ENCODE measurements around the gene MYRFL. TPM values are rescaled to one million over a fixed set of nuclear protein-coding genes. Genes with fewer than 3 reads are reported as not detected.

Gene MYRFL
- polyA plus RNA-seq, 1 of the 3 experiments (the other 2 are of a cell fraction) = not detected

DNA sequence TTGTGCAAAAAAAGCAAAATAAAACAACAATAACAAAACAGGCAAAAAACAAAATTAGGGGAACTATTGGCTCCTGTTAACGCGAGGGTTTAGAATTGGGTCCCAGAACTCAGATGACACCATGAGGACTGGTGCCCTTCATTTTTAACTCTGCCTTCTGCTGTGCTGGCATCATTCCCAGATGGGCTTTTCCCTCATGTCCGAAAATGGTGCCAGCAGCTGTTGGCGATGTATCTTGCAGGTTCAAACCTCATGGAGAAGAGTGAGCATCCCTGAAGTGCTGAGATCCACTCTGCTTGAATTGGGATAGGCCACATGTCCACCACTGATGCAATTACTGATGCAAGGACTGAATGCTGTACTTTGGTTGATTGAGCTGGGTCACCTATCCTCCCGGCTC is 61.1 kb downstream of the MYRFL start:
- no peak overlapping the region for H2AFZ ChIP-seq (ENCODE audit: low read depth)
- WGBS (ENCODE audit: low lambda C conversion rate) = 66% methylated on average over 5 of the region's 5 CpGs
- TF ChIP-seq MEF2A (IDR thresholded peaks at IDR 0.05; ENCODE audit: borderline replicate concordance, low read depth) (no peak), SMC3 (IDR thresholded peaks at IDR 0.05; ENCODE audit: low read depth, low read length) (no peak), RXRA (IDR thresholded peaks at IDR 0.05; ENCODE audit: borderline replicate concordance, low read depth) (no peak), MXI1 (IDR thresholded peaks at IDR 0.05; ENCODE audit: low read depth, low read length) (no peak), TAF1 (IDR thresholded peaks at IDR 0.05; ENCODE audit: borderline replicate concordance, low read depth, low read length) (no peak)
- TF ChIP-seq, protein P1, sequence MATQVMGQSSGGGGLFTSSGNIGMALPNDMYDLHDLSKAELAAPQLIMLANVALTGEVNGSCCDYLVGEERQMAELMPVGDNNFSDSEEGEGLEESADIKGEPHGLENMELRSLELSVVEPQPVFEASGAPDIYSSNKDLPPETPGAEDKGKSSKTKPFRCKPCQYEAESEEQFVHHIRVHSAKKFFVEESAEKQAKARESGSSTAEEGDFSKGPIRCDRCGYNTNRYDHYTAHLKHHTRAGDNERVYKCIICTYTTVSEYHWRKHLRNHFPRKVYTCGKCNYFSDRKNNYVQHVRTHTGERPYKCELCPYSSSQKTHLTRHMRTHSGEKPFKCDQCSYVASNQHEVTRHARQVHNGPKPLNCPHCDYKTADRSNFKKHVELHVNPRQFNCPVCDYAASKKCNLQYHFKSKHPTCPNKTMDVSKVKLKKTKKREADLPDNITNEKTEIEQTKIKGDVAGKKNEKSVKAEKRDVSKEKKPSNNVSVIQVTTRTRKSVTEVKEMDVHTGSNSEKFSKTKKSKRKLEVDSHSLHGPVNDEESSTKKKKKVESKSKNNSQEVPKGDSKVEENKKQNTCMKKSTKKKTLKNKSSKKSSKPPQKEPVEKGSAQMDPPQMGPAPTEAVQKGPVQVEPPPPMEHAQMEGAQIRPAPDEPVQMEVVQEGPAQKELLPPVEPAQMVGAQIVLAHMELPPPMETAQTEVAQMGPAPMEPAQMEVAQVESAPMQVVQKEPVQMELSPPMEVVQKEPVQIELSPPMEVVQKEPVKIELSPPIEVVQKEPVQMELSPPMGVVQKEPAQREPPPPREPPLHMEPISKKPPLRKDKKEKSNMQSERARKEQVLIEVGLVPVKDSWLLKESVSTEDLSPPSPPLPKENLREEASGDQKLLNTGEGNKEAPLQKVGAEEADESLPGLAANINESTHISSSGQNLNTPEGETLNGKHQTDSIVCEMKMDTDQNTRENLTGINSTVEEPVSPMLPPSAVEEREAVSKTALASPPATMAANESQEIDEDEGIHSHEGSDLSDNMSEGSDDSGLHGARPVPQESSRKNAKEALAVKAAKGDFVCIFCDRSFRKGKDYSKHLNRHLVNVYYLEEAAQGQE (IDR thresholded peaks at IDR 0.05; ENCODE audit: low read depth, low read length) = no peak
- TF ChIP-seq, protein P2, sequence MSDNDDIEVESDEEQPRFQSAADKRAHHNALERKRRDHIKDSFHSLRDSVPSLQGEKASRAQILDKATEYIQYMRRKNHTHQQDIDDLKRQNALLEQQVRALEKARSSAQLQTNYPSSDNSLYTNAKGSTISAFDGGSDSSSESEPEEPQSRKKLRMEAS (IDR thresholded peaks at IDR 0.05; ENCODE audit: low read depth) = no peak
- TF ChIP-seq, protein P3, sequence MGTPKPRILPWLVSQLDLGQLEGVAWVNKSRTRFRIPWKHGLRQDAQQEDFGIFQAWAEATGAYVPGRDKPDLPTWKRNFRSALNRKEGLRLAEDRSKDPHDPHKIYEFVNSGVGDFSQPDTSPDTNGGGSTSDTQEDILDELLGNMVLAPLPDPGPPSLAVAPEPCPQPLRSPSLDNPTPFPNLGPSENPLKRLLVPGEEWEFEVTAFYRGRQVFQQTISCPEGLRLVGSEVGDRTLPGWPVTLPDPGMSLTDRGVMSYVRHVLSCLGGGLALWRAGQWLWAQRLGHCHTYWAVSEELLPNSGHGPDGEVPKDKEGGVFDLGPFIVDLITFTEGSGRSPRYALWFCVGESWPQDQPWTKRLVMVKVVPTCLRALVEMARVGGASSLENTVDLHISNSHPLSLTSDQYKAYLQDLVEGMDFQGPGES (IDR thresholded peaks at IDR 0.05; ENCODE audit: low read depth, low read length) = no peak
- H3K4me3 ChIP-seq (ENCODE audit: low read depth in 2 of 2, low read length in 1 of 2) = no peak overlapping the region
- no peak overlapping the region for H3K4me2 ChIP-seq
- H3K36me3 ChIP-seq (replicated peaks in 1 of 2; ENCODE audit: control insufficient read depth in 1 of 2, insufficient read depth in 2 of 2, low read length in 1 of 2) = no peaks in the 10 kb centered on the region
- no peak overlapping the region for H3K27ac ChIP-seq (ENCODE audit: low read depth in 2 of 2, low read length in 1 of 2)
- H4K20me1 ChIP-seq (ENCODE audit: insufficient read depth) = no peaks in the 10 kb centered on the region
- H3F3A ChIP-seq (replicated peaks; ENCODE audit: insufficient read depth) = no peaks in the 10 kb centered on the region
- H3K9ac ChIP-seq = no peak overlapping the region
- no peaks in the 10 kb centered on the region for H3K79me2 ChIP-seq (ENCODE audit: insufficient read depth)
- H3K9me3 ChIP-seq = no peaks in the 10 kb centered on the region
- CTCF ChIA-PET = interaction anchor here (1.4 to 4.6 kb wide), 3 partner anchors 9 to 690 kb away, joined by 3 to 27 read pairs (median 17); no protein-coding TSS in a partner anchor
- no peaks in the 10 kb centered on the region for H3K9me2 ChIP-seq
- POLR2A ChIA-PET = no interaction called here
- H3K27me3 ChIP-seq (ENCODE audit: insufficient read depth) = no peaks in the 10 kb centered on the region
- DNase-seq = no peak
- peaks cover 0 to 2% of the 10 kb centered on the region in 2 experiments; a peak in 1 of 4 replicates for H3K4me1 ChIP-seq (ENCODE audit: control insufficient read depth in 1 of 2, insufficient read depth in 2 of 2, low read depth in 1 of 2, low read length in 1 of 2)

DNA sequence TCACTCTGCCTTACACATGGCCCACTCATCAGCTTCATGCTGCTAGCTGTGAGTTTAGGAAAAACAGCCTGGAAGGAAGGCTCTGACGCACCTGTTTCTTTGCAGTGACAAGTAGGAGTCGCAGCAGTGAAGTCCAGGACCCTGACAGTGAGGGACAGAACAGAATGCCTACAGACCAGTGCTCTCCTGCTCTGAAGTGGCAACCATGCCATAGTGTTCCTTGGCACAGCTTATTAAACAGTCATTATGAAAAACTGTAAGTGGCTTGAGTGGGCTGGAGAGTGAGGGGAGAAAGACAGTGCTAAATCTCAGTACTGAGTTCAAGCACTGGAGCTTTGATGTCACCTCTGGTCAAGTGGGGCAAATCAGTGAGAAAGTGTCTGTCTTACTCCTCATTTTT is 61.7 kb downstream of the MYRFL start:
- H3K27ac ChIP-seq (ENCODE audit: low read depth in 2 of 2, low read length in 1 of 2) = no peak overlapping the region
- POLR2A ChIA-PET = no interaction called here
- H2AFZ ChIP-seq (ENCODE audit: low read depth) = no peak overlapping the region
- H3K9me2 ChIP-seq = no peaks in the 10 kb centered on the region
- no peaks in the 10 kb centered on the region for H4K20me1 ChIP-seq (ENCODE audit: insufficient read depth)
- H3K9me3 ChIP-seq = no peaks in the 10 kb centered on the region
- H3F3A ChIP-seq (replicated peaks; ENCODE audit: insufficient read depth) = no peaks in the 10 kb centered on the region
- H3K27me3 ChIP-seq (ENCODE audit: insufficient read depth) = no peaks in the 10 kb centered on the region
- no peak overlapping the region for H3K4me3 ChIP-seq (ENCODE audit: low read depth in 2 of 2, low read length in 1 of 2)
- H3K9ac ChIP-seq = no peak overlapping the region
- H3K4me2 ChIP-seq = no peak overlapping the region
- no peak for DNase-seq
- H3K4me1 ChIP-seq (ENCODE audit: control insufficient read depth in 1 of 2, insufficient read depth in 2 of 2, low read depth in 1 of 2, low read length in 1 of 2) = peaks cover 0 to 2% of the 10 kb centered on the region in 2 experiments; a peak in 1 of 4 replicates
- CTCF ChIA-PET = interaction anchor here (1.4 to 4.6 kb wide), 2 partner anchors 9 to 14 kb away, joined by 3 to 27 read pairs; no protein-coding TSS in a partner anchor
- H3K79me2 ChIP-seq (ENCODE audit: insufficient read depth) = no peaks in the 10 kb centered on the region
- TF ChIP-seq, protein P4, sequence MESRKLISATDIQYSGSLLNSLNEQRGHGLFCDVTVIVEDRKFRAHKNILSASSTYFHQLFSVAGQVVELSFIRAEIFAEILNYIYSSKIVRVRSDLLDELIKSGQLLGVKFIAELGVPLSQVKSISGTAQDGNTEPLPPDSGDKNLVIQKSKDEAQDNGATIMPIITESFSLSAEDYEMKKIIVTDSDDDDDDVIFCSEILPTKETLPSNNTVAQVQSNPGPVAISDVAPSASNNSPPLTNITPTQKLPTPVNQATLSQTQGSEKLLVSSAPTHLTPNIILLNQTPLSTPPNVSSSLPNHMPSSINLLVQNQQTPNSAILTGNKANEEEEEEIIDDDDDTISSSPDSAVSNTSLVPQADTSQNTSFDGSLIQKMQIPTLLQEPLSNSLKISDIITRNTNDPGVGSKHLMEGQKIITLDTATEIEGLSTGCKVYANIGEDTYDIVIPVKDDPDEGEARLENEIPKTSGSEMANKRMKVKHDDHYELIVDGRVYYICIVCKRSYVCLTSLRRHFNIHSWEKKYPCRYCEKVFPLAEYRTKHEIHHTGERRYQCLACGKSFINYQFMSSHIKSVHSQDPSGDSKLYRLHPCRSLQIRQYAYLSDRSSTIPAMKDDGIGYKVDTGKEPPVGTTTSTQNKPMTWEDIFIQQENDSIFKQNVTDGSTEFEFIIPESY (IDR thresholded peaks at IDR 0.05; ENCODE audit: borderline replicate concordance, low read depth) = no peak
- TF ChIP-seq YY1 (IDR thresholded peaks at IDR 0.05; ENCODE audit: low read depth) (no peak), GABPA (IDR thresholded peaks at IDR 0.05; ENCODE audit: low read depth) (no peak), FOSL2 (IDR thresholded peaks at IDR 0.05; ENCODE audit: borderline replicate concordance, low read depth) (no peak), RXRA (IDR thresholded peaks at IDR 0.05; ENCODE audit: borderline replicate concordance, low read depth) (no peak), MXI1 (IDR thresholded peaks at IDR 0.05; ENCODE audit: low read depth, low read length) (no peak)
- H3K36me3 ChIP-seq (replicated peaks in 1 of 2; ENCODE audit: control insufficient read depth in 1 of 2, insufficient read depth in 2 of 2, low read length in 1 of 2) = no peaks in the 10 kb centered on the region
- 34% methylated on average over 2 of the region's 2 CpGs for WGBS (ENCODE audit: low lambda C conversion rate)

All from SK-N-SH (cell line).